ENCODE data around the gene USH2A. TPM values are rescaled to one million over a fixed set of nuclear protein-coding genes. Genes with fewer than 3 reads are reported as not detected.
A peak's percentile ranks its signal among the peaks of the same experiment; 100 is the strongest.

The USH2A gene
- total RNA-seq, 1 donor from 2014 or later, result 0.04 TPM

- no peak for DNase-seq (ENCODE audit: low spot score)
- Mint-ChIP-seq H3K27ac (no peak overlapping the region), H3K36me3 (no peaks in the 10 kb centered on the region), H3K4me1 (no peaks in the 10 kb centered on the region), H3K27me3 (ENCODE audit: insufficient read depth, low read depth) (no peaks in the 10 kb centered on the region), H3K4me3 (no peak overlapping the region), H3K9me3 (no peaks in the 10 kb centered on the region)
- Histone ChIP-seq H3K79me2 (ENCODE audit: low read depth) (no peaks in the 10 kb centered on the region), H3K9ac (no peak overlapping the region), H2AFZ (replicated peaks) (no peak overlapping the region), H3K36me3 (no peaks in the 10 kb centered on the region), H3K27ac (no peak overlapping the region), H4K20me1 (ENCODE audit: low read depth) (no peaks in the 10 kb centered on the region), H3K9me3 (ENCODE audit: low read depth) (no peaks in the 10 kb centered on the region), H3K4me2 (no peak overlapping the region), H3K4me1 (no peaks in the 10 kb centered on the region), H3K27me3 (no peaks in the 10 kb centered on the region), H3F3A (ENCODE audit: low read depth) (no peaks in the 10 kb centered on the region), H3K4me3 (no peak overlapping the region)
- TF ChIP-seq EZH2 (IDR thresholded peaks at IDR 0.05), result no peak
- no peak for TF ChIP-seq CTCF (IDR thresholded peaks at IDR 0.05)
- TF ChIP-seq EZH2phosphoT487 (IDR thresholded peaks at IDR 0.05), result no peak
These were observed 742.2 kb downstream of the USH2A start for GRCh38 chr1:215681041-215681440.

GRCh38 chr1:215679231-215679630 is 744.0 kb downstream of the USH2A start:
- no peaks in the 10 kb centered on the region for H3F3A ChIP-seq (ENCODE audit: low read depth)
- H3K9me3 ChIP-seq (ENCODE audit: low read depth), result no peaks in the 10 kb centered on the region
- Mint-ChIP-seq H3K36me3 (no peaks in the 10 kb centered on the region), H3K27ac (no peak overlapping the region), H3K4me1 (no peaks in the 10 kb centered on the region), H3K9me3 (no peaks in the 10 kb centered on the region), H3K4me3 (no peak overlapping the region), H3K27me3 (ENCODE audit: insufficient read depth, low read depth) (no peaks in the 10 kb centered on the region)
- H3K4me1 ChIP-seq, result no peaks in the 10 kb centered on the region
- H2AFZ ChIP-seq (replicated peaks), result peak overlapping the region; percentile 42
- TF ChIP-seq EZH2 (IDR thresholded peaks at IDR 0.05) (no peak), CTCF (IDR thresholded peaks at IDR 0.05) (no peak), EZH2phosphoT487 (IDR thresholded peaks at IDR 0.05) (no peak)
- no peaks in the 10 kb centered on the region for H3K79me2 ChIP-seq (ENCODE audit: low read depth)
- no peaks in the 10 kb centered on the region for H4K20me1 ChIP-seq (ENCODE audit: low read depth)
- H3K27me3 ChIP-seq, result no peaks in the 10 kb centered on the region
- no peak for DNase-seq (ENCODE audit: low spot score)
- H3K4me3 ChIP-seq, result no peak overlapping the region
- H3K27ac ChIP-seq, result no peak overlapping the region
- H3K4me2 ChIP-seq, result no peak overlapping the region
- H3K9ac ChIP-seq, result no peak overlapping the region
- H3K36me3 ChIP-seq, result no peaks in the 10 kb centered on the region

- Histone ChIP-seq H3K4me2 (no peak overlapping the region), H3F3A (ENCODE audit: low read depth) (no peaks in the 10 kb centered on the region), H3K9me3 (ENCODE audit: low read depth) (no peaks in the 10 kb centered on the region), H3K27ac (no peak overlapping the region), H3K79me2 (ENCODE audit: low read depth) (no peaks in the 10 kb centered on the region), H3K4me1 (no peaks in the 10 kb centered on the region), H2AFZ (replicated peaks) (no peak overlapping the region), H3K36me3 (no peaks in the 10 kb centered on the region), H3K4me3 (no peak overlapping the region), H3K9ac (no peak overlapping the region), H3K27me3 (no peaks in the 10 kb centered on the region), H4K20me1 (ENCODE audit: low read depth) (no peaks in the 10 kb centered on the region)
- Mint-ChIP-seq H3K36me3 (no peaks in the 10 kb centered on the region), H3K27ac (no peak overlapping the region), H3K27me3 (ENCODE audit: insufficient read depth, low read depth) (no peaks in the 10 kb centered on the region), H3K9me3 (no peaks in the 10 kb centered on the region), H3K4me3 (no peak overlapping the region), H3K4me1 (no peaks in the 10 kb centered on the region)
- no peak for DNase-seq (ENCODE audit: low spot score)
- TF ChIP-seq CTCF (IDR thresholded peaks at IDR 0.05) (no peak), EZH2 (IDR thresholded peaks at IDR 0.05) (no peak)
These were observed 746.1 kb downstream of the USH2A start for GRCh38 chr1:215677112-215677511.

- no peaks in the 10 kb centered on the region for H3K9me3 ChIP-seq (ENCODE audit: low read depth)
- H3K4me3 ChIP-seq, result no peak overlapping the region
- no peaks in the 10 kb centered on the region for H3K27me3 Mint-ChIP-seq (ENCODE audit: insufficient read depth, low read depth)
- H3K9me3 Mint-ChIP-seq, result no peaks in the 10 kb centered on the region
- no peak overlapping the region for H2AFZ ChIP-seq (replicated peaks)
- no peak overlapping the region for H3K4me3 Mint-ChIP-seq
- no peaks in the 10 kb centered on the region for H3K4me1 Mint-ChIP-seq
- no peak overlapping the region for H3K9ac ChIP-seq
- no peak overlapping the region for H3K4me2 ChIP-seq
- TF ChIP-seq EZH2phosphoT487 (IDR thresholded peaks at IDR 0.05) (no peak), CTCF (IDR thresholded peaks at IDR 0.05) (no peak), EZH2 (IDR thresholded peaks at IDR 0.05) (no peak)
- no peaks in the 10 kb centered on the region for H3F3A ChIP-seq (ENCODE audit: low read depth)
- H4K20me1 ChIP-seq (ENCODE audit: low read depth), result no peaks in the 10 kb centered on the region
- no peaks in the 10 kb centered on the region for H3K27me3 ChIP-seq
- no peaks in the 10 kb centered on the region for H3K36me3 ChIP-seq
- H3K79me2 ChIP-seq (ENCODE audit: low read depth), result no peaks in the 10 kb centered on the region
- DNase-seq (ENCODE audit: low spot score), result no peak
- no peak overlapping the region for H3K27ac Mint-ChIP-seq
- H3K4me1 ChIP-seq, result no peaks in the 10 kb centered on the region
- H3K27ac ChIP-seq, result no peak overlapping the region
- H3K36me3 Mint-ChIP-seq, result no peaks in the 10 kb centered on the region
These were observed 749.3 kb downstream of the USH2A start for GRCh38 chr1:215673943-215674342.
